GM12872 (cell line): ENCODE results near the gene SPSB2.

Experiments used
- CTCF ChIP-seq: IDR thresholded peaks from 3 replicates; pipeline ENCODE4 v1.5.1; 2011; ENCODE audit warnings: low read depth, mild to moderate bottlenecking, low read length, moderate library complexity; ENCODE audit not compliant: insufficient read depth

SPSB2 gene

DNA sequence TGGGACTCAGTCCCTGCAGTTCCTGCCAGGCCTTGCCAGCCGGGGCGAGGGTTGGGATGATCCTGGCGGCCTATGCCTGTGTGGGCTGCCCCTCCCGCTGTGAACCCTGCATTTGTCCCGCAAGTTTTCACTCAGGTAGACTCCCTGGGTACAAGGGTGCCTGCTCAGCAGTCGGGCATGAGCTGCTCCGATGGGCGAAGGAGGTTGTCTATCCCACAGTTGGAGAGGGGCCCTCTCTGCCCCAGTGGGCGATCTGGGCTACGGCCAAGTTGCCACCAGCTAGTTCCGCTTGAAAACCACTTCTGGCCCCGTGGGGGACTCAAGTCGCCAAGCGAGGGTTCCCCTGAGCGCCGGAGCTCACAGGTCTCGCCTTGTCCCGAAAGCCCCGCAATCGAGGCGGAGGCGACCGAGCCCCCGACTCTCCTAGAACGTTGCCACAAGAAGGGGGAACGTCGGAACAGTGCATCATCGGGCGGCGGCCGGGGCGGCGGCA lies 6.1 kb downstream of the SPSB2 start:
- TF ChIP-seq CTCF, result no peak

DNA sequence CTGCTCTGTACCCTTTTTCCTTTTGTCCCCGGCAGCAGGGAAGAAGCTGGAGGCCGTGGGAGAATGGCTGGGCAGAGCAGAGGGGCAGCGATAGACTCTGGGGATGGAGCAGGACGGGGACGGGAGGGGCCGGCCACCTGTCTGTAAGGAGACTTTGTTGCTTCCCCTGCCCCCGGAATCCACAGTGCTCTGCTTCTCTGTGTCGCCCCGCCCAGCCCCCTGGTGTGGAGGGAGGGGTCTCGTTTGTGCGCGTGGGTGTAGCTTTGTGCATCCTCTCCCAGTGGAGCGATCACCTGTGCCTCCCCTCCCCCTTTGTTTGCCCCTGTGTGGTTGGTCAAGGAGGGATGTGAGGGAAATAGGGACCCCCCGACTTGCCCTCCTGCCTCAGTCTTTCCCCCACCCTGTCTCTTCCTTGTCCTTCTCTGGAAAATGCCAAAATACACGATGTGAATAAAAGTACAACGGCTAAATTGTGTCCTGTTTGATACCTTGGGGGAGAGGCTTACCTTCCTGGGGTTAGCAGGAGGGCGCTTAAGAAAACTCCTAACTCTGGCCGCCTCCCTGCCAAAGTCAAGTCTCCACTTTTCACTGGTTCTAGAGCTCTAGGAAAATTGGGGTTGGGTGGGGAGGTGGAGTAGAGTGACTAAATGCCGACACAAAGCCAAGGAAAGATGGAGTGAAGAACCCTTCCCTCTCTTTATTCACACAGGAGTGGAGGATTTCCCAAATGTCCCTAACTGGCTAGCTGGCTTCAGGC lies 6.8 kb downstream of the SPSB2 start:
- TF ChIP-seq CTCF, result no peak

GRCh38 chr12:6863586-6864321 lies 9.3 kb downstream of the SPSB2 start:
- TF ChIP-seq CTCF, result no peak

DNA sequence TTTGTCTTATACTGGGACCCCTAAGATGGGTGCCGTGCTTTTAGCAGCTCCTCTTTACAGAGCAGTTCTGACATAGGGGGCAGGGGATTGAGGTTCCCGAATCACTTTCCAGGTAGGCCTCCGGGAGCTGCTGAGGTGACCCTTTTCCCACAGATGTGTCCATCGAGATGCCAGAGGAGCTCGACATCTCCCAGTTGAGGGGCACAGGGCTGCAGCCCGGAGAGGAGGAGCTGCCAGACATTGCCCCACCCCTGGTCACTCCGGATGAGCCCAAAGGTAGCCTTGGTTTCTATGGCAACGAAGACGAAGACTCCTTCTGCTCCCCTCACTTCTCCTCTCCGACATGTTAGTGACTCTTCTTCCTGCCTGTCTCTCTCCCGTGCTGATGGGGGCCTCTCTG lies 10.1 kb downstream of the SPSB2 start:
- TF ChIP-seq CTCF, result no peak

- TF ChIP-seq CTCF, result no peak
These were observed 11.7 kb downstream of the SPSB2 start for GRCh38 chr12:6861391-6861790.

- no peak for TF ChIP-seq CTCF
These were observed 12.2 kb downstream of the SPSB2 start for GRCh38 chr12:6860942-6861341.

DNA sequence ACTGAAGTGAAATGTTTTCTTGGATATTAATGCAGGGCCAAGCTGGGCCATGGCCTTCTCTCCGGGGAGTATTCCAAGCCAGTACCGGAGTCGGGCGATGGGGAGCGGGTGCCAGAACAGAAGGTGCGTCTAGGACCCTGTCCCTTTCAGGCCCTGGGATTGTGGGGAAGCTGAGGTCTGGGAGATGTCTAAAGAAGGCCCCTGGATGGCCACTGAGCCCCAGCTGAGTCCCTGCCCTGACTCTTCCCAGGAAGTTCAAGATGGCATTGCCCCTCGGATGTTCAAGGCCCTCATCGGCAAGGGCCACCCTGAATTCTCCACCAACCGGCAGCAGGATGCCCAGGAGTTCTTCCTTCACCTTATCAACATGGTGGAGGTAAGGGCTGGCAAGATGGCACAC lies 13.0 kb downstream of the SPSB2 start:
- no peak for TF ChIP-seq CTCF
